Left ventricle myocardium inferior (tissue), 1 donor: ENCODE results near the gene FNIP1. TPM values are rescaled to one million over a fixed set of nuclear protein-coding genes. Genes with fewer than 3 reads are reported as not detected.

Experiments
- DNase-seq: peaks from one replicate; pipeline ENCODE4 v3.0.0-alpha.2; 2020
- H3K27ac ChIP-seq: fragments of 200-600 bp; replicated peaks from 2 replicates; pipeline ENCODE4 v1.8.0; 2021
- H3K27me3 ChIP-seq: fragments of 200-600 bp; 2 replicates; pipeline ENCODE4 v1.8.0; 2021; ENCODE audit warnings: low read depth
- H3K36me3 ChIP-seq: fragments of 200-600 bp; 2 replicates; pipeline ENCODE4 v1.8.0; 2021
- H3K4me1 ChIP-seq: fragments of 200-600 bp; 2 replicates; pipeline ENCODE4 v1.8.0; 2021
- H3K4me3 ChIP-seq: fragments of 200-600 bp; 2 replicates; pipeline ENCODE4 v1.8.0; 2021; ENCODE audit warnings: mild to moderate bottlenecking, moderate library complexity
- H3K9me3 ChIP-seq: fragments of 200-600 bp; replicated peaks from 2 replicates; pipeline ENCODE4 v1.8.0; 2021
- CTCF ChIP-seq: fragments of 200-600 bp; IDR thresholded peaks from 2 replicates; pipeline ENCODE4 v1.8.0; 2021; ENCODE audit warnings: antibody characterized with exemption, mild to moderate bottlenecking, borderline replicate concordance
- intact Hi-C: fragments of 100-400 bp; cut with micrococcal nuclease; formaldehyde crosslinking; loops from one replicate; pipeline ENCODE4 v1.11.0; 2022
- total RNA-seq: library from RNA; stranded (reverse); fragmentation: NEBNext Ultra II Directional; extraction: Animal tissue kit (Norgen Biotek cat#: 25700); gene quantifications from one replicate; pipeline ENCODE4 v1.2.1, GENCODE V29; 2021
- donor health status: DM: no; HTN: yes; CAD: no; lungs with severe emphysema.

The FNIP1 gene
- total RNA-seq, 1 donor from 2014 or later: 30.6 TPM

GRCh38 chr5:131824631-131825030 lies 27.8 kb upstream of the FNIP1 start:
- Histone ChIP-seq H3K36me3 (peaks cover 10% of the 10 kb centered on the region), H3K4me3 (no peak overlapping the region), H3K4me1 (no peaks in the 10 kb centered on the region), H3K9me3 (peaks cover 26% of the 10 kb centered on the region), H3K27me3 (peaks cover 3% of the 10 kb centered on the region), H3K27ac (no peak overlapping the region)
- no peak for DNase-seq
- no peak for TF ChIP-seq CTCF
- intact Hi-C loops: no loop called here

- DNase-seq: no peak
- intact Hi-C loops: no loop called here
- Histone ChIP-seq H3K27me3 (peaks cover 3% of the 10 kb centered on the region), H3K9me3 (peaks cover 17% of the 10 kb centered on the region), H3K27ac (no peak overlapping the region), H3K4me3 (no peak overlapping the region), H3K36me3 (peaks cover 10% of the 10 kb centered on the region), H3K4me1 (no peaks in the 10 kb centered on the region)
- TF ChIP-seq CTCF: no peak
These were observed 24.4 kb upstream of the FNIP1 start for GRCh38 chr5:131821221-131821620.

GRCh38 chr5:131818001-131818724 lies 21.3 kb upstream of the FNIP1 start:
- TF ChIP-seq CTCF: no peak
- DNase-seq: no peak
- Histone ChIP-seq H3K4me1 (no peaks in the 10 kb centered on the region), H3K27ac (no peak overlapping the region), H3K9me3 (no peaks in the 10 kb centered on the region), H3K4me3 (no peak overlapping the region), H3K27me3 (peaks cover 3% of the 10 kb centered on the region), H3K36me3 (no peaks in the 10 kb centered on the region)
- intact Hi-C loops: no loop called here

- intact Hi-C loops: no loop called here
- DNase-seq: no peak
- no peak for TF ChIP-seq CTCF
These were observed 18.2 kb upstream of the FNIP1 start for GRCh38 chr5:131814990-131815389.

GRCh38 chr5:131812371-131813160 lies 15.7 kb upstream of the FNIP1 start:
- intact Hi-C loops: no loop called here

More at GRCh38 chr5:131814990-131815389, 18.2 kb upstream of the FNIP1 start:
- H3K27ac ChIP-seq: no peak overlapping the region
- H3K9me3 ChIP-seq: no peaks in the 10 kb centered on the region
- H3K27me3 ChIP-seq: no peaks in the 10 kb centered on the region
- no peak overlapping the region for H3K4me3 ChIP-seq
- no peaks in the 10 kb centered on the region for H3K36me3 ChIP-seq
- peaks cover 23% of the 10 kb centered on the region for H3K4me1 ChIP-seq

More at GRCh38 chr5:131812371-131813160, 15.7 kb upstream of the FNIP1 start:
- Histone ChIP-seq H3K4me1 (peaks cover 24% of the 10 kb centered on the region), H3K4me3 (no peak overlapping the region), H3K9me3 (no peaks in the 10 kb centered on the region), H3K27me3 (no peaks in the 10 kb centered on the region), H3K36me3 (no peaks in the 10 kb centered on the region), H3K27ac (no peak overlapping the region)
- TF ChIP-seq CTCF: no peak
- no peak for DNase-seq
